HG03565 (cell line): ENCODE results near the gene LTBP1.

ENCODE experiments used
- ATAC-seq: cut with Tn5 transposase; IDR thresholded peaks from one replicate; pipeline ENCODE4 v1.9.1; 2021; ENCODE audit warnings: mild to moderate bottlenecking, moderate library complexity; ENCODE audit not compliant: unreplicated experiment

The LTBP1 gene

DNA sequence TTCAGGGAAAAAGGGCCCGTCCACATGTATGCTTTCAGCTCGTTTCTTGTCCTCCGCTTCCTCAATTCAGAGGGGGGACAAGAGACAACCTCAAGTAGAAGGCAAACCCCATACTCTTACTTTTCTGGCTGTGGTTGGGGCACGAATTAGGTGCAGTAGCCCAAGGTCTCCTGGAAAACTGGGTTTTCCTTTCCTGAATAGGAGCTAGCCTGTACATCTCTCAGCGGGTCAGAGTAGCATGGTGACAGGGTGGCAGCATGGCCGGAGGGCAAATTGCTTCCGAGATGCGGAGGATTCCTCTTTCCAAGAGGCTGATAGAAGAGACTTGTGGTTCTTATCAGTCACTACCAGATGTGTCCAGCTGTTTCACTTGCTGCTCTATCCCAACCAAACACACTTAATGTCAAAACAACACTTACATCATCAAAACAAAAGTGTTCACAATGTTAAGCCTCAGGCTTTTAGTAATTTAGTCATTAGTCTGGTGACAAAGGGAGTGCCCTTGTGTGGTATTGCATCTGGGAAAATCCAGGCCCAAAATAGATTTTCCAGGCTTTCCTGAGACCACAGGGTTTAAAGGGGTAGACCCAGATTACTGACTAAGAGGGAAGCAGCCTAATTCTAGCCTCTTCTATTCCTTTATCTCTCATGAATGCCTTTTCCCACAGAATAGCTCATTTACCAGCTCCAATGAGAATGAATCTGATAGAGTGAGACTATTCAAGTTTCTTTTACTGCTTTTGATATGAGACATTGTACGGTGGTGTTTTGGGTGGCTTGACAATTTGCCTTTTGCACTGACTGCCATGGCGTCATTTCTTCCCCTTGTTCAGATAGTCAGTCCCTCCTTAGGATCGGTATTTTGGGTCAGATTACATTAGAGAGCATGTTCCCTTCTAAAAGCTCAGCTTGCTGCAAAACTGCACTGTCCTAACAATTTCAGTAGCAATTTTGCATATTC is 162.0 kb downstream of the LTBP1 start:
- no peak for ATAC-seq

GRCh38 chr2:33110461-33110860 is 163.7 kb downstream of the LTBP1 start:
- ATAC-seq, result no peak

DNA sequence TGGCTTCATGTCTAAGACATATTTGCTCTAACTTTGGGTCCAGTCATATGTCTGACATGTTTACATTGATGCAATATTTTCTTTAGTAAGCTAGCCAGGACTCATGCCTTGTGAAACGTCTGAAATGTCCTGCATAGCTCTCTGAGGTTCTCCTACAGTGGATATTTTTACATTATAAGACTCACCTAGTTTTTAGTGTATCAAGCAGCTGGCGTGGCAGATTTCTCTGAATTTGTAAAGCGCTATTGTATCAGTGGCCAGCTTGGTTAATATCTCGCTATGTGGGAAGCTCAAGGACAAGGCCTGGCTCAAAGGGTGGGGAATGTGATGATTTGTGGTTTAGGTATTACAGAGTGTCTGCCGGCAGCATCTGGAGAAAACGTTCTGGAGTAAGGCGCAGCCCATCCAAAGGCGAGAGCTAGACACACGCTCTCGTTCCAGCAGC is 164.3 kb downstream of the LTBP1 start:
- ATAC-seq, result no peak

GRCh38 chr2:33115196-33115595 is 168.4 kb downstream of the LTBP1 start:
- no peak for ATAC-seq

DNA sequence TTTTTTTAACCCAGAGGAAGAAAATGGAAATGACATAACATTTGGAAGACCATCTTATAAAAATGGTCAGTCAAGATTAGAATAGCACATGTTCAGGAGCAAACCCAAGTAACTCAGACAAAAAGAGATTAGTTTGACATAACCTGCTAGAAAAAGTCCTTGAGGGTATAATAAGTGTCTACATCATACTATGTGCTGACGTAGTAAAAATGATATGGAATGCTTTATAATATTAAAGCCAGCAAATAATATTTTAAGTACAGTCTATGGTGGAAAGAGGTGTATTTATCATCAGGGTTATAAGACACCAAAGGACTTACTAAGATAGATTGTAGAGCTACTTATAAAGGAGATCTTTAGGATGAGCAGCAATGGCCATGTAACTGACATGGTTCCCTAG is 169.0 kb downstream of the LTBP1 start:
- ATAC-seq, result no peak

- no peak for ATAC-seq
Observed at GRCh38 chr2:33116799-33117198, 170.0 kb downstream of the LTBP1 start.

DNA sequence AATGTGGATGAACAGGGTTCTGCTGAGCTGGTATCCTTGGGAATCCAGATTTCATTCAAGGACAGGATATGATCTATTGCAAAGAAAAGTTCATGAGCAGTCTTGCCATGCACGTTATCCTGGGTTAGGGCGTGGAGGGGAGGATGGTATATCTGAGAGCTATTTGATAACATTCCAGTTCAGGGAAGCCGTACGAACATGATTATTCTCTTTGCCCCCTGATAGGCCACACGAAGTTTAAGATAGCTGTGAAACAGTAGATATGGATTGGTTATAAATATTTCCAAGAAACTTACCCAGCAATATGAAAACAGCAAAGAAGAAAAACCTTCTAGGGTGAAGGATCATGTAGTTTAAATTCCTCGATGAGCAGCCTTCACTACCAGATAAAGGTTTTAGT is 171.9 kb downstream of the LTBP1 start:
- ATAC-seq, result no peak

DNA sequence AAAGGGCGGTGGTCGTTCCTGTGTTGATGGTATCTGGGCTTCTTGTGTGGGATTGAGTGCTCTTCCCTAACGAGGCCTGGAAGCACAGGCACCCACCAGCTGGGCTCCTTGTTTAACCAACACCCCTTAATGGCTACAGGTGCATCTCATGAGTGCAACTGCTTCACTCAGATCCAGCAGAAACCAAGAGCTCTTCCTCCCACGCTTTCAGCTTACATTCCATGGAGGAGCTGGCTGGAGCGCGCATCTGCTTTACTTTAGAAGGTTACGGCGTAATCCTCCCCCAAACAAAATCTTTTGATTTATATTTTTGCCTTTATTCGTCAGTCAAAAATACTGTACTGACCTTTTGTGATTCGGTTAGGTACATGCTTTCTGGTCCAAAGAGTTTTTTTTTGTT is 174.7 kb downstream of the LTBP1 start:
- ATAC-seq, result no peak

- no peak for ATAC-seq
Observed at GRCh38 chr2:33121925-33122324, 175.2 kb downstream of the LTBP1 start.

DNA sequence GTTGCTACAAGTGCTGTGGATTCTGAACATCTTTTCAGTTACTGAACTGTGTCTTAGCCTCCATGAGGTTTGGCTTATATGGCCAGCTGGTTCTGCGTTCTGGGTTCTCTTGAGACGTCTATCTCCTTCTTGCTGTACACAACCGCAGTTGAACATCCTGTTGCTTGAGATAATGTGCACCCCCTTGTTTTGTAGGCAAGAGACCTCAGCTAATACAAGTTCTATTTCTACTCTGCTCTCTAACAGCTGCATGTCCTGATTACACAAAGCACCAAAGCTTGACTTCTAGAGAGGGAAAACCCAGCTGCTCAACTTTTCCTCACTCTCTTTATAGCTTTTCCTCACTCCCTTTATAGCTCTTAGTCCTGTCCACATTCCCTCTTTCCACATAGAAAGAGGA is 176.0 kb downstream of the LTBP1 start:
- no peak for ATAC-seq

DNA sequence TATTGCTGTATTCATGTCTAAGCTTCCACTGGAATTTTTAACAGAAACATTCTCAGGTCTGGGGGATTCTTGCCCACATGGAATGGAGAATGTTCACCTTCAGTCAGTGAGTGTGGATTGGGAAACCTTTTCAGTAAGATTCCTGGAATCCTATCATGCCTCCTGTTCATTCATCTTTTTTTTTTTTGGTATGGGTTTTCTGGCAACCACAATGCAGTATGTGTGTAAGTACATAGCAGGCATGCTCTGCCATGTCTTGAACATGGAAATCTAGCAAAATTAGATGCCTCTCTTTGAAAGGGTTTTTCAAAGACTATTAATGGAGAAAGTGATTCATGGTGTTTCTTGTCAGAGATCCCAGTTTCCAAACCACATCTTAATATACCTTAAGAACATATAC is 176.5 kb downstream of the LTBP1 start:
- no peak for ATAC-seq

DNA sequence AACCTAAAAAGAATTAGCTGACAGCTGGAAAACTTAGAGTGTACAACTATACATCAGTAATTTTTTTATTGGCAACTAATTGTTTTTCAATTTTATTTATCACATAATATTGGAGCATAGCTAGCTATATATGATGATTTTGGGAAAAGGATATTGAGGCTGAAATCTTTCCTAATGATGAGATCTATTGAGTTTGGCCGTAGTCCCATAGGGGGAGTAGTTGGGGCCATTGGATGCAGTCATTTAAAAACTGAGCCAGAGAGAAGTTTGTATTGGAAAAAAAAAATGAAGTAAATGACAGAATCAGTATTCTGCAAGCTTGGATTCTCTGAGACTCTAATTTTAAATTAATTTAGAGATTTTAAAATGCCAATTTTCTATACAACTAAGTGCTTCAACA is 179.8 kb downstream of the LTBP1 start:
- no peak for ATAC-seq

GRCh38 chr2:33126958-33127357 is 180.2 kb downstream of the LTBP1 start:
- no peak for ATAC-seq

- ATAC-seq, result no peak
Observed at GRCh38 chr2:33129263-33130053, 182.7 kb downstream of the LTBP1 start.

GRCh38 chr2:33130054-33130447 is 183.3 kb downstream of the LTBP1 start:
- ATAC-seq, result no peak

DNA sequence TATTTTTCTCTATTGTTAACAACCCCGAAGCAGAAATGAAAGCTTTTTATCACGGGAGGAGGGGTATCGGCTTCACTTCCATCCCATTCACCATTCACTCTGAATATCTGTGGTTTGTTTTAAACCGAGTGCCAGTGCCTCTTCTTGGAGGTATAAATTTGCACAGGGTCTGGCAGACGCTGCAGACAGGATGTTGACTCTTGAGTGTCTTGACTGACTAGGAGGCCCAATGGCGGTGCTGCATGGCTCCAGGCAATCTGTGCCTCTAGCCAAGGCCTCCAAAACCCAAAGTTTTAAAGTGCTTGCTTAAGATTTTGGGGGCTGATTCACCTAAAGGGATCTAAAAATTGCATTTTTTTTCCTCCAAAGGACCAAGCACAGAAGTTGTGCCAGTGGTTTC is 183.8 kb downstream of the LTBP1 start:
- ATAC-seq, result no peak

DNA sequence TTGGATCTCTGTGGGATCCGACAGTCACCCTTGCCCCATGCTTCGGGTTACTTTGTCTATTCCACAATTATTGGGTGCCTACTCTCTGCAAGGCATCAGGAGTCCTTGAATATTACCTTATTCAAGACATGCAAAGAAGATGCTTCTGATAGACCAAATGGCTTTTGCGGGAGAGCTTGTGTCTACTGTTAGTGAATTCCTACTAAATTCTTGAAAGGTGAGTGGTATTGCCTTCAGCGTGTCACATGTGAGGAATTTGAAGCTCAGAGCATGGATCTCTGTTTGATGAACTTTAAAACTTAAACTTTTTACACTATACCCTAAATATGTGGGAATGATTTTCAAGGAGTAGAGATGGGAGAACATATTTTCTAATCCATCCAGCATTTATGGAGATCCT is 184.4 kb downstream of the LTBP1 start:
- no peak for ATAC-seq

- ATAC-seq, result no peak
Observed at GRCh38 chr2:33131749-33132148, 185.0 kb downstream of the LTBP1 start.

DNA sequence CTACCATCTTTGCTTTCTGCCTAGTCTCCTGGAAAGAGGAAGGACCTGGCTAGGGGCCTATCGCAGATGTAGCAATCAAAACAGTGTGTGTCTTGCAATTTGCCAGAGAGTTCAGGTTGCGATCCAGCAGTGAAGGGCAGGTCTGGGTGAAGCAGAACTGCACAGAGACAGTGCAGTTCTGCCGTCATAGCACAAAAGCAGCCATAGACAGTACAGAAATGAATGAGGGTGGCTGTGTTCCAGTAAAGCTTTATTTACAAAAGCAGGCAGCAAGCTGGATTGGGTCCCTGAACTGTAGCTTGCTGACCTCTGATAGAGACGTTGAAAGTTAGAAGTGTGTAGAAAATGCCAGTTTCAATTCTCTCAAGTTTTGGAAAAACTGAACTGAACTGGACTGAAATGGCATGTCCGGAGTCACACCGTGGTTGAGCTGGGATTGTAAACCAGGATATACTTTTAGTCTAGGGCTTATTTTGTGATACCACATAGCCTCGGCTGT is 186.8 kb downstream of the LTBP1 start:
- ATAC-seq, result no peak

- no peak for ATAC-seq
Observed at GRCh38 chr2:33134086-33134771, 187.5 kb downstream of the LTBP1 start.
